SK-N-SH treated with all-trans-retinoic acid at 6 μM for 48 hours (cell line): ENCODE data around the gene BPIFB4.

ENCODE experiments used
- ATAC-seq: fragments of 200-7000 bp; cut with Tn5 transposase; 3 replicates; pipeline ENCODE4 v1.9.1; 2020; ENCODE audit warnings: mild to moderate bottlenecking, moderate library complexity
- ARNTL ChIP-seq: fragments of 450-650 bp; formaldehyde crosslinking; IDR thresholded peaks from 2 replicates; pipeline ENCODE4 v1.5.0; 2020; ENCODE audit warnings: low read depth, mild to moderate bottlenecking, moderate library complexity, borderline replicate concordance
- BACH2 ChIP-seq: fragments of 250-450 bp; sonication (Bioruptor Pico); IDR thresholded peaks from 2 replicates; pipeline ENCODE4 v1.9.0; 2021; ENCODE audit warnings: mild to moderate bottlenecking, borderline replicate concordance
- CSDC2 ChIP-seq: fragments of 250-450 bp; sonication (Bioruptor Pico); IDR thresholded peaks from 2 replicates; pipeline ENCODE4 v1.5.0; 2020; ENCODE audit warnings: mild to moderate bottlenecking, moderate library complexity
- GLIS3 ChIP-seq: fragments of 250-450 bp; sonication (Bioruptor Pico); IDR thresholded peaks from 2 replicates; pipeline ENCODE4 v1.5.0; 2020; ENCODE audit warnings: mild to moderate bottlenecking, moderate library complexity
- ISL1 ChIP-seq: fragments of 250-450 bp; sonication (Bioruptor Pico); IDR thresholded peaks from 2 replicates; pipeline ENCODE4 v2.1.2; 2022; ENCODE audit warnings: mild to moderate bottlenecking, moderate library complexity
- OSR1 ChIP-seq: fragments of 250-450 bp; sonication (Bioruptor Pico); IDR thresholded peaks from 2 replicates; pipeline ENCODE4 v1.8.0; 2022; ENCODE audit warnings: moderate library complexity, mild to moderate bottlenecking, inconsistent platforms
- PPARA ChIP-seq: fragments of 250-450 bp; sonication (Bioruptor Pico); IDR thresholded peaks from 2 replicates; pipeline ENCODE4 v1.5.0; 2020; ENCODE audit warnings: mild to moderate bottlenecking, borderline replicate concordance
- RARB ChIP-seq: fragments of 250-450 bp; sonication (Bioruptor Pico); IDR thresholded peaks from 2 replicates; pipeline ENCODE4 v1.8.0; 2021; ENCODE audit warnings: mild to moderate bottlenecking, moderate library complexity
- SNAI2 ChIP-seq: fragments of 250-450 bp; sonication (Bioruptor Pico); IDR thresholded peaks from 2 replicates; pipeline ENCODE4 v1.5.0; 2020; ENCODE audit warnings: mild to moderate bottlenecking, moderate library complexity
- TCF4 ChIP-seq: fragments of 250-450 bp; sonication (Bioruptor Pico); IDR thresholded peaks from 2 replicates; pipeline ENCODE4 v1.8.0; 2021; ENCODE audit warnings: mild to moderate bottlenecking, moderate library complexity, borderline replicate concordance
- TOX ChIP-seq: fragments of 250-450 bp; sonication (Bioruptor Pico); IDR thresholded peaks from 2 replicates; pipeline ENCODE4 v1.8.0; 2021; ENCODE audit warnings: mild to moderate bottlenecking, moderate library complexity, borderline replicate concordance
- ZC3H10 ChIP-seq: fragments of 250-450 bp; sonication (Bioruptor Pico); IDR thresholded peaks from 2 replicates; pipeline ENCODE4 v1.5.1; 2021; ENCODE audit warnings: mild to moderate bottlenecking, moderate library complexity
- ZFP3 ChIP-seq: fragments of 250-450 bp; sonication (Bioruptor Pico); IDR thresholded peaks from 2 replicates; pipeline ENCODE4 v1.5.0; 2020; ENCODE audit warnings: mild to moderate bottlenecking, moderate library complexity
- ZFP30 ChIP-seq: fragments of 450-650 bp; formaldehyde crosslinking; IDR thresholded peaks from 2 replicates; pipeline ENCODE4 v1.5.0; 2022; ENCODE audit warnings: mild to moderate bottlenecking, moderate library complexity
- ZNF565 ChIP-seq: fragments of 450-650 bp; formaldehyde crosslinking; conservative IDR thresholded peaks from 2 replicates; pipeline ENCODE4 v1.5.0; 2020; ENCODE audit warnings: low read depth, mild to moderate bottlenecking, moderate library complexity
- ZNF70 ChIP-seq: fragments of 450-650 bp; formaldehyde crosslinking; IDR thresholded peaks from 2 replicates; pipeline ENCODE4 v1.5.0; 2020; ENCODE audit warnings: mild to moderate bottlenecking, moderate library complexity
- ZNF8 ChIP-seq: fragments of 450-650 bp; formaldehyde crosslinking; IDR thresholded peaks from 2 replicates; pipeline ENCODE4 v1.5.0; 2020; ENCODE audit warnings: mild to moderate bottlenecking, moderate library complexity
- TF ChIP-seq, protein P1 (sequence below): fragments of 250-450 bp; sonication (Bioruptor Pico); IDR thresholded peaks from 2 replicates; pipeline ENCODE4 v1.5.0; 2020; ENCODE audit warnings: mild to moderate bottlenecking, moderate library complexity
- TF ChIP-seq, protein P2 (sequence below): fragments of 250-450 bp; sonication (Bioruptor Pico); IDR thresholded peaks from 2 replicates; pipeline ENCODE4 v1.8.0; 2020; ENCODE audit warnings: mild to moderate bottlenecking, moderate library complexity, borderline replicate concordance
- TF ChIP-seq, protein P3 (sequence below): fragments of 250-450 bp; sonication (Bioruptor Pico); IDR thresholded peaks from 2 replicates; pipeline ENCODE4 v1.5.1; 2021; ENCODE audit warnings: mild to moderate bottlenecking, moderate library complexity
- TF ChIP-seq, protein P4 (sequence below): fragments of 250-450 bp; sonication (Bioruptor Pico); IDR thresholded peaks from 2 replicates; pipeline ENCODE4 v1.8.0; 2021; ENCODE audit warnings: low read depth, mild to moderate bottlenecking, moderate library complexity, borderline replicate concordance
- TF ChIP-seq, protein P5 (sequence below): fragments of 250-450 bp; sonication (Bioruptor Pico); IDR thresholded peaks from 2 replicates; pipeline ENCODE4 v1.5.1; 2020; ENCODE audit warnings: low read depth, mild to moderate bottlenecking, moderate library complexity

The BPIFB4 gene

DNA sequence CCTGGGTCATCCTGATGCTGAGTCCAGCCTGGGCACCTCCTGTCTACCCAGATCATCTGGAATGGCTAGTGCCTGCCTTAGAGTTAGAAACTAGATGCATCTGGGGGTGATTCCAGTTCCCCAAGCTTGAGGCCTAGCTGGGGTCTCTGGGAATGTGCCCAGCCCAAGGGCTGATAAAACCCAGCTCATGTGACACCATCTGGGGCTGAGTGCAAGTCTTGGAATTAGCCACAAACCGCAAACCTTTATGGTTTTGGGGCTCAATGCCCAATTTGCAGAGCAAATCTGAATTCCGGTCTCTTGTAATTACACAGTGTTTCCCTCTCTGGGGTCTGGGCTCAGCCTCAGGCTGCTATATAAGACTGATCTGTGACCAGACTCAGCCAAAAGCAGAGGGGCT is at the start of gene BPIFB4:
Gene BPIFB4 (plus strand): TSS at position 385 of the 400 bp plus-strand sequence. CDS start 1,884 bp downstream, outside the sequence.
- TF ChIP-seq CSDC2 (no peak), ISL1 (CRISPR knock-in tag) (no peak), RARB (CRISPR knock-in tag) (no peak), ZFP30 (CRISPR knock-in tag) (no peak), ZNF8 (CRISPR knock-in tag) (no peak), GLIS3 (CRISPR knock-in tag) (no peak), ZNF70 (CRISPR knock-in tag) (no peak), SNAI2 (CRISPR knock-in tag) (no peak), ZFP3 (no peak), ZC3H10 (CRISPR knock-in tag) (no peak), ZNF565 (CRISPR knock-in tag) (no peak)
- TF ChIP-seq, protein P1, sequence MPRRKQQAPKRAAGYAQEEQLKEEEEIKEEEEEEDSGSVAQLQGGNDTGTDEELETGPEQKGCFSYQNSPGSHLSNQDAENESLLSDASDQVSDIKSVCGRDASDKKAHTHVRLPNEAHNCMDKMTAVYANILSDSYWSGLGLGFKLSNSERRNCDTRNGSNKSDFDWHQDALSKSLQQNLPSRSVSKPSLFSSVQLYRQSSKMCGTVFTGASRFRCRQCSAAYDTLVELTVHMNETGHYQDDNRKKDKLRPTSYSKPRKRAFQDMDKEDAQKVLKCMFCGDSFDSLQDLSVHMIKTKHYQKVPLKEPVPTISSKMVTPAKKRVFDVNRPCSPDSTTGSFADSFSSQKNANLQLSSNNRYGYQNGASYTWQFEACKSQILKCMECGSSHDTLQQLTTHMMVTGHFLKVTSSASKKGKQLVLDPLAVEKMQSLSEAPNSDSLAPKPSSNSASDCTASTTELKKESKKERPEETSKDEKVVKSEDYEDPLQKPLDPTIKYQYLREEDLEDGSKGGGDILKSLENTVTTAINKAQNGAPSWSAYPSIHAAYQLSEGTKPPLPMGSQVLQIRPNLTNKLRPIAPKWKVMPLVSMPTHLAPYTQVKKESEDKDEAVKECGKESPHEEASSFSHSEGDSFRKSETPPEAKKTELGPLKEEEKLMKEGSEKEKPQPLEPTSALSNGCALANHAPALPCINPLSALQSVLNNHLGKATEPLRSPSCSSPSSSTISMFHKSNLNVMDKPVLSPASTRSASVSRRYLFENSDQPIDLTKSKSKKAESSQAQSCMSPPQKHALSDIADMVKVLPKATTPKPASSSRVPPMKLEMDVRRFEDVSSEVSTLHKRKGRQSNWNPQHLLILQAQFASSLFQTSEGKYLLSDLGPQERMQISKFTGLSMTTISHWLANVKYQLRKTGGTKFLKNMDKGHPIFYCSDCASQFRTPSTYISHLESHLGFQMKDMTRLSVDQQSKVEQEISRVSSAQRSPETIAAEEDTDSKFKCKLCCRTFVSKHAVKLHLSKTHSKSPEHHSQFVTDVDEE: no peak
- TF ChIP-seq, protein P2, sequence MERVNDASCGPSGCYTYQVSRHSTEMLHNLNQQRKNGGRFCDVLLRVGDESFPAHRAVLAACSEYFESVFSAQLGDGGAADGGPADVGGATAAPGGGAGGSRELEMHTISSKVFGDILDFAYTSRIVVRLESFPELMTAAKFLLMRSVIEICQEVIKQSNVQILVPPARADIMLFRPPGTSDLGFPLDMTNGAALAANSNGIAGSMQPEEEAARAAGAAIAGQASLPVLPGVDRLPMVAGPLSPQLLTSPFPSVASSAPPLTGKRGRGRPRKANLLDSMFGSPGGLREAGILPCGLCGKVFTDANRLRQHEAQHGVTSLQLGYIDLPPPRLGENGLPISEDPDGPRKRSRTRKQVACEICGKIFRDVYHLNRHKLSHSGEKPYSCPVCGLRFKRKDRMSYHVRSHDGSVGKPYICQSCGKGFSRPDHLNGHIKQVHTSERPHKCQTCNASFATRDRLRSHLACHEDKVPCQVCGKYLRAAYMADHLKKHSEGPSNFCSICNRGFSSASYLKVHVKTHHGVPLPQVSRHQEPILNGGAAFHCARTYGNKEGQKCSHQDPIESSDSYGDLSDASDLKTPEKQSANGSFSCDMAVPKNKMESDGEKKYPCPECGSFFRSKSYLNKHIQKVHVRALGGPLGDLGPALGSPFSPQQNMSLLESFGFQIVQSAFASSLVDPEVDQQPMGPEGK (CRISPR knock-in tag): no peak
- TF ChIP-seq, protein P3, sequence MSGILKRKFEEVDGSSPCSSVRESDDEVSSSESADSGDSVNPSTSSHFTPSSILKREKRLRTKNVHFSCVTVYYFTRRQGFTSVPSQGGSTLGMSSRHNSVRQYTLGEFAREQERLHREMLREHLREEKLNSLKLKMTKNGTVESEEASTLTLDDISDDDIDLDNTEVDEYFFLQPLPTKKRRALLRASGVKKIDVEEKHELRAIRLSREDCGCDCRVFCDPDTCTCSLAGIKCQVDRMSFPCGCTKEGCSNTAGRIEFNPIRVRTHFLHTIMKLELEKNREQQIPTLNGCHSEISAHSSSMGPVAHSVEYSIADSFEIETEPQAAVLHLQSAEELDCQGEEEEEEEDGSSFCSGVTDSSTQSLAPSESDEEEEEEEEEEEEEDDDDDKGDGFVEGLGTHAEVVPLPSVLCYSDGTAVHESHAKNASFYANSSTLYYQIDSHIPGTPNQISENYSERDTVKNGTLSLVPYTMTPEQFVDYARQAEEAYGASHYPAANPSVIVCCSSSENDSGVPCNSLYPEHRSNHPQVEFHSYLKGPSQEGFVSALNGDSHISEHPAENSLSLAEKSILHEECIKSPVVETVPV (CRISPR knock-in tag): no peak
- TF ChIP-seq, protein P4, sequence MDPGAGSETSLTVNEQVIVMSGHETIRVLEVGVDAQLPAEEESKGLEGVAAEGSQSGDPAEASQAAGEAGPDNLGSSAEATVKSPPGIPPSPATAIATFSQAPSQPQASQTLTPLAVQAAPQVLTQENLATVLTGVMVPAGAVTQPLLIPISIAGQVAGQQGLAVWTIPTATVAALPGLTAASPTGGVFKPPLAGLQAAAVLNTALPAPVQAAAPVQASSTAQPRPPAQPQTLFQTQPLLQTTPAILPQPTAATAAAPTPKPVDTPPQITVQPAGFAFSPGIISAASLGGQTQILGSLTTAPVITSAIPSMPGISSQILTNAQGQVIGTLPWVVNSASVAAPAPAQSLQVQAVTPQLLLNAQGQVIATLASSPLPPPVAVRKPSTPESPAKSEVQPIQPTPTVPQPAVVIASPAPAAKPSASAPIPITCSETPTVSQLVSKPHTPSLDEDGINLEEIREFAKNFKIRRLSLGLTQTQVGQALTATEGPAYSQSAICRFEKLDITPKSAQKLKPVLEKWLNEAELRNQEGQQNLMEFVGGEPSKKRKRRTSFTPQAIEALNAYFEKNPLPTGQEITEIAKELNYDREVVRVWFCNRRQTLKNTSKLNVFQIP: no peak
- TF ChIP-seq, all 23 proteins: peak for 0

DNA sequence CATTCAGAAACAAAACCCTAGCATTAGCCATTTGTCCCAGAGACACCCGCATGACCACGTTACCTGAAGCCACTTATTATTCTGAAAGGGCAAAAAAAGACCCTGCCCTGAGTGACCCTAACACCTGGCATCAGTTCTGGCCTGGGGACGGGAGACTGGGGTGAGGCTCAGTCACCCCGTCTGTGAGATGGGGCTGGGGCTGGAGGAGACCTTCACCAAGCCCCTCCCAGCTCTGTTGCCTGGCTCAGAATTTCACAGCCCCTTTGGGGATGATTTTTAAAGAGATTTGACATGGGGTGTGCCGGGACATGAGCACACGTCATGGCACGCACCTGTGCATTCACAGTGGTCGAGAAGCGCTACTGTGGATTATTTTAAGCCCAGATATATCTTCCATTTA is 49.4 kb upstream of the BPIFB4 start:
- ATAC-seq: no peak
- TF ChIP-seq RARB (CRISPR knock-in tag) (no peak), ARNTL (no peak), OSR1 (no peak), ISL1 (CRISPR knock-in tag) (no peak), PPARA (CRISPR knock-in tag) (no peak), ZNF565 (CRISPR knock-in tag) (no peak), TCF4 (CRISPR knock-in tag) (no peak)
- TF ChIP-seq, protein P2 (CRISPR knock-in tag): no peak

More for the DNA sequence above, at the start of gene BPIFB4:
- ATAC-seq: no peak

DNA sequence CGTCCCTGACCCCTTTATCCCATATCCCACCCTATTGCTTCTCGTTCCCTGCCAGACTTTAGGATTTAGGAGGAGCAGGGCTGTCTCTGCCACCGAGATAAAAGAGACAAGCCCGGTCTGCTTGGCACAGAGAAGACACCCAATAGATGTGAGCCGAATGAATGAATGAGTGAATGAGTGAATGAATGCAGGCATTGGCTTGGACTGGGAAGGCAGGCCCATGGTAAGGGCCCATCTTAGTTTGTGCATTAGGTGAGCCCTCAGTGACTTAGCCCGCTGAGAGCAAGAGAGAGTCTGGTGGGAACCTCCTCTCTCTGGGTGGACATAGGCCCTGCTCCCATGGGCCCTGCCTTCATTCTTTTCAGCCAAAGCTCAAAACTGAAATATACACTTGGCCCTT is 48.9 kb upstream of the BPIFB4 start:
- ATAC-seq: no peak
- TF ChIP-seq, protein P4: no peak
- TF ChIP-seq ZFP30 (CRISPR knock-in tag) (no peak), BACH2 (CRISPR knock-in tag) (no peak), TOX (CRISPR knock-in tag) (no peak), RARB (CRISPR knock-in tag) (no peak), ZC3H10 (CRISPR knock-in tag) (no peak), CSDC2 (no peak), ARNTL (no peak), PPARA (CRISPR knock-in tag) (no peak), SNAI2 (CRISPR knock-in tag) (no peak)
- TF ChIP-seq, protein P5, sequence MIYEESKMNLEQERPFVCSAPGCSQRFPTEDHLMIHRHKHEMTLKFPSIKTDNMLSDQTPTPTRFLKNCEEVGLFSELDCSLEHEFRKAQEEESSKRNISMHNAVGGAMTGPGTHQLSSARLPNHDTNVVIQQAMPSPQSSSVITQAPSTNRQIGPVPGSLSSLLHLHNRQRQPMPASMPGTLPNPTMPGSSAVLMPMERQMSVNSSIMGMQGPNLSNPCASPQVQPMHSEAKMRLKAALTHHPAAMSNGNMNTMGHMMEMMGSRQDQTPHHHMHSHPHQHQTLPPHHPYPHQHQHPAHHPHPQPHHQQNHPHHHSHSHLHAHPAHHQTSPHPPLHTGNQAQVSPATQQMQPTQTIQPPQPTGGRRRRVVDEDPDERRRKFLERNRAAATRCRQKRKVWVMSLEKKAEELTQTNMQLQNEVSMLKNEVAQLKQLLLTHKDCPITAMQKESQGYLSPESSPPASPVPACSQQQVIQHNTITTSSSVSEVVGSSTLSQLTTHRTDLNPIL: no peak
- TF ChIP-seq, protein P1: no peak
